ENCODE data around the gene FKBP11.

FKBP11 gene

GRCh38 chr12:48901278-48901677 is 24.0 kb downstream of the FKBP11 start:
- H3K27me3 Mint-ChIP-seq (ENCODE audit: low read depth, poor library complexity), result peaks cover 71% of the 10 kb centered on the region
- TF ChIP-seq CTCF (IDR thresholded peaks at IDR 0.05), result no peak
- no peak overlapping the region for H3K27ac Mint-ChIP-seq
- DNase-seq, result no peak
- H3K36me3 Mint-ChIP-seq (ENCODE audit: low read depth), result no peaks in the 10 kb centered on the region
- H3K4me3 Mint-ChIP-seq, result no peak overlapping the region
- H3K4me1 Mint-ChIP-seq, result peaks cover 9% of the 10 kb centered on the region
- no peaks in the 10 kb centered on the region for H3K9me3 Mint-ChIP-seq

GRCh38 chr12:48899651-48900050 is 25.6 kb downstream of the FKBP11 start:
- DNase-seq, result no peak
- Mint-ChIP-seq H3K4me1 (peaks cover 7% of the 10 kb centered on the region), H3K27me3 (ENCODE audit: low read depth, poor library complexity) (peaks cover 59% of the 10 kb centered on the region), H3K36me3 (ENCODE audit: low read depth) (no peaks in the 10 kb centered on the region), H3K9me3 (no peaks in the 10 kb centered on the region), H3K27ac (no peak overlapping the region), H3K4me3 (no peak overlapping the region)
- TF ChIP-seq CTCF (IDR thresholded peaks at IDR 0.05), result no peak

- Mint-ChIP-seq H3K4me3 (no peak overlapping the region), H3K27me3 (ENCODE audit: low read depth, poor library complexity) (peaks cover 64% of the 10 kb centered on the region), H3K36me3 (ENCODE audit: low read depth) (no peaks in the 10 kb centered on the region), H3K4me1 (peaks cover 14% of the 10 kb centered on the region), H3K9me3 (no peaks in the 10 kb centered on the region), H3K27ac (no peak overlapping the region)
- TF ChIP-seq CTCF (IDR thresholded peaks at IDR 0.05), result no peak
- no peak for DNase-seq
These were observed 31.0 kb downstream of the FKBP11 start for GRCh38 chr12:48894271-48894670.

- Mint-ChIP-seq H3K9me3 (no peaks in the 10 kb centered on the region), H3K27ac (peak overlapping the region; percentile 17), H3K27me3 (ENCODE audit: low read depth, poor library complexity) (peaks cover 36% of the 10 kb centered on the region), H3K36me3 (ENCODE audit: low read depth) (no peaks in the 10 kb centered on the region), H3K4me3 (peak overlapping the region; percentile 69), H3K4me1 (peaks cover 32% of the 10 kb centered on the region)
- DNase-seq, result peak; percentile 91
- peak; percentile 96 for TF ChIP-seq CTCF (IDR thresholded peaks at IDR 0.05)
These were observed 34.5 kb downstream of the FKBP11 start for GRCh38 chr12:48890657-48891418.

GRCh38 chr12:48889679-48890078 is 35.6 kb downstream of the FKBP11 start:
- peaks cover 37% of the 10 kb centered on the region for H3K4me1 Mint-ChIP-seq
- no peak overlapping the region for H3K4me3 Mint-ChIP-seq
- no peaks in the 10 kb centered on the region for H3K36me3 Mint-ChIP-seq (ENCODE audit: low read depth)
- DNase-seq, result no peak
- H3K27me3 Mint-ChIP-seq (ENCODE audit: low read depth, poor library complexity), result peaks cover 35% of the 10 kb centered on the region
- peak overlapping the region; percentile 87 for H3K27ac Mint-ChIP-seq
- TF ChIP-seq CTCF (IDR thresholded peaks at IDR 0.05), result no peak
- H3K9me3 Mint-ChIP-seq, result no peaks in the 10 kb centered on the region

Measured in nephron progenitor cell (in vitro differentiated cells).